Fibroblast of skin of back (primary cell): Measurements from ENCODE around the gene TNS2.
A peak's percentile ranks its signal among the peaks of the same experiment; 100 is the strongest.

Experiments used
- DNase-seq: peaks from one replicate; pipeline ENCODE4 v3.0.0-alpha.2; 2013

The TNS2 gene

GRCh38 chr12:53068811-53069585, 19.1 kb downstream of the TNS2 start:
- DNase-seq = no peak

GRCh38 chr12:53069621-53070410, 20.0 kb downstream of the TNS2 start:
- no peak for DNase-seq

DNA sequence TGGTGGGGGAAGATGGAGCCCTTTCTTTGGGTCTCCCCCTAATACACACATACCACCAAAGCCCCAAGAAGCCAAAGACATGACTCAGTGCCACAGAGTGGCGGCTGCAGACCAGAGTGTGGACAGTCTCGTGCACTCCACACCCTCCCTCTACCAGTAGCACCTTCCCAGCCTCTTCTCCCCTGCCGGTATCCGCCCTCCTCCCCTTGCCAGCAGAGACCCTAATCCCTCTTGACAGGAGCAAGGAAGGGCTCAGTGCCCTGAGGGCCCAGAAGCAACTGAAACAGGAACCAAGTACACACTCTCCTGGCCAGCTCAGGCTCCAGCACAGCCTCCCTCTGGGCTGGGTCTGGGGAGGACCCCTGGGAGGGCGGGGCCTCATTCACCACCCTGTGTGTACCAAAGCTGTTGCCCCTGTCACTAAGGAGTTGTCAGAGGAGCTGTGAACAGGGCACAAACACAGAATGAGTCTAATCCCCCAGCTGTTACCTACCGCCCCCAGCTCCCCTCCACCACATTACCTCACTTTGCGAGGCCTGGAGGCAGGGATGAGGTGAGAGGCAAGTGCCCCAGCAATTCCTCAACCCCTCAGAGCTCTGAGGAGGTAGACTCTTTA, 21.1 kb downstream of the TNS2 start:
- peak; percentile 58 for DNase-seq

DNA sequence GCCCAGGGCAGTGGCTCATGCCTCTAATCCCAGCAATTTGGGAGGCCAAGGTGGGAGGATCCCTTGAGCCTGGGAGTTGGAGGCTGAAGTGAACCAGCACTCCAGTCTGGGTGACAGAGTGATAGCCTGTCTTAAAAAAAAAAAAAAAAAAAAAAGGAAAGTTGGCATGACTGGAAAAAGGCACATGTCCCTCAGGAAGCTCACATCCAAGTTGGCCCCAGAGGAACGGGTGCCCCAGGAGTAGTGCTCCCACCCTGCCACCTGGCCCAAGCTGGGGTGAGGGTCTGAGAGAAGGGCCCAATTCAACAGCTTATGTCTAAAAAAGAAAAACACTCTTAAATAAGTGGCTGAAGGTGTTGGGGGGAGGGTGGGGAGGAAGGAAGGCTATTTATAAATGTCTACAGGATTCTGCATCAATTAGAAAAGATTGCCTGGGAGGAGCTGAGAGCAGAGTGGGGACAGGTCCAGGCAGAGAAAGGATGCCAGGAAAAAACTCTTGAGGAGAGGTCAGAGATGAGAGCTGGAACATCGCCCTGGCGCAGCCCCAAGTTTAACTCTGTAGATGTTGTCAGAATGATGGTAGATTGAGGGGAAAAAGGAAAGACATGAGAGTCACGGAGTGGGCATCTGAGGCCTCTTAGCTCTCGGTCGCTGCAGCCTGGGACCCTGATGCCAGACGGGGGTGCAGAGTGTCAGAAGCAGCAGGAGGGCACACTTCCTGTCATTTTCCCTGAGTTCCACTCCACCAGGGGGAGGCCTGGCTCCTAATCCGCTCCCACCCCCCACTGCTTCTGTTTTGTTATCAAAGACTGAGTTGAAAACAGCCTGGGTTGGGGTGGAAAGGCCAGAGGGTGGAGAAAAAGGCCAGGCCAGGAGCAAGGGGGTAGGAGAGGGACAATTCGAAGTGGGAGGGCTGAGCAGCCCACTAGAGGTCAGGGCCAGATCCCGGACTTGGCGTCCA, 22.0 kb downstream of the TNS2 start:
- DNase-seq = no peak

- DNase-seq = no peak
These were observed 24.0 kb downstream of the TNS2 start for GRCh38 chr12:53073881-53074280.

DNA sequence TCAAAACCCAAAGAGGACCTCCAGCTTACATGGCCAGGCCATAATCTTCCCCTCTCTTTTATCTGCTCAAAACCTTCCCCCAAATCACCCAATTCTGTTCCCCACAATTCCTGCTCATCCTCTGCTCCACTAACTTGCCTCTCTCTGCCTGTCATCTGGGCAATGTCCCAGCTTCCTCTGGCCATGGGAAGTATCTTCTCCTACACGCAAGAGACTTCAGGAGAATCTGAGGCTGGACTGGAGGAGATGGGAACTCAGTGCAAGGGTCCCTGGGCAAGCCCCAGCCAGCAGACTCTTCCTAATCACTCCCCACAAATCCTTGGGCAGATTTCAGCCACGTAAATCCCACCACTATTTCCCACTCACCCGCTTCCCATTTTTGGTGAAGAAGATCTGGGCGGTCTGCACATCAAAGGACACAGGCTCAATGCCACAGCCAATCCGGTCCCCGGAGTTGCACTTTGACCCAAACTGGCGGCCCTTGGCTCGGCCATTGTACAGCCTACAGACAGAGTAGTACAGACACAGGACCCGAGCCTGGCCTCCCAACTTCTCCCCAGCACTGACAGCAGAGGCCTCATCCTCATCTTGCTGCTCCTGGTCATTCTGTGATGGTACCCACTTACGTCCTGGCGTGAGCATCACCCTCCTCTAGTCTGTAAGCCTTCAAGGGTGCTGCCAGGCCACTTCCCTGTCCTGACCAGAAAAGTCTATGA, 24.6 kb downstream of the TNS2 start:
- no peak for DNase-seq

DNA sequence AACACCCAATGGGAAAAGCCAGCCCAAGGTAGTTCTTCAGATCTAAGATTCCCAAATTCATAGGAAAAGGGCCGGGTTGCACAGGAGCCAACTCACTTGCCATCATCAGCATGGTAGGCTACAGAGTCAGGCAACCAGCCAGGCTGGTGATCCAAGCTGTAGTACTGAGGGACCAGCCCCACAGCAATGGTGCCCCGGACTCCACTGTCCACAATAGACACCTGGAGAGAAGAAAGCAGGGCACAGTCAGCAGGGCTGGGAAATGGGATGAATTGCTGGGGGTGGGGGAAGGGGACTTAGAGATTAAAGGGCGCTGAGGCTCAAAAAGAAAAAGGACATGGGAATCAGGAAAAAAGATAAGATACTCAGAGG, 25.1 kb downstream of the TNS2 start:
- no peak for DNase-seq

GRCh38 chr12:53076461-53076860, 26.6 kb downstream of the TNS2 start:
- DNase-seq = no peak

- DNase-seq = no peak
These were observed 27.2 kb downstream of the TNS2 start for GRCh38 chr12:53077030-53077429.

- DNase-seq = peak; percentile 27
These were observed 28.8 kb downstream of the TNS2 start for GRCh38 chr12:53078425-53079225.

- DNase-seq = peak; percentile 97
These were observed 29.6 kb downstream of the TNS2 start, which contains the start of gene SPRYD3 for GRCh38 chr12:53079226-53080117. TSS of gene SPRYD3 (minus strand) at chr12:53079390. CDS start at chr12:53079333, 57 bp downstream.

GRCh38 chr12:53082637-53083175, 32.8 kb downstream of the TNS2 start:
- no peak for DNase-seq

GRCh38 chr12:53086361-53086760, 36.5 kb downstream of the TNS2 start:
- DNase-seq = no peak

GRCh38 chr12:53090105-53090504, 40.2 kb downstream of the TNS2 start:
- no peak for DNase-seq

- DNase-seq = no peak
These were observed 40.7 kb downstream of the TNS2 start for GRCh38 chr12:53090554-53090953.

DNA sequence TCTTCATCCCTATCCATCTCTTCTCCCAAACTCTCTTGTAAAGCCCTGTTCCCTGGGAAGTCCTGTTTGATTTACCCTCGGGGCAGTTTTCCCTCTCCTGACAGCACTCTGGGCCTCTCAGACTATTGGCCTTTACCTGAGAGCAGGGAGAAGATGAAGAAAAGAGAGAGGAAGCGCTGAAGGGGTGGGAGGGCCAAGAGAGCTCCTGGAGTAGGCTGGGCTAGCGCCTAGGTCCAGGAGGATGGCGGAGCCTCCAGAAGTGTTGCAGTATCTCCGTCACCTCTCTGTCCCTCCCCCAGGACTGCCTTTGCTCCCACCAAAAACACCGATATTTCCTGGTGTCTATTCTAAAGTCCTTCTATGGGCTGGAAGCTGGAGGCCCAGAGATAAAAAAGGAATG, 41.9 kb downstream of the TNS2 start:
- DNase-seq = no peak

GRCh38 chr12:53093777-53094393, 44.0 kb downstream of the TNS2 start:
- no peak for DNase-seq

GRCh38 chr12:53094394-53094787, 44.5 kb downstream of the TNS2 start:
- DNase-seq = no peak
